ENCODE results near the gene SAMM50. TPM values are rescaled to one million over a fixed set of nuclear protein-coding genes. Genes with fewer than 3 reads are reported as not detected.

SAMM50 gene
- total RNA-seq, 4 donors from 2014 or later: 31.9 to 38.3 (median 32.1) TPM

DNA sequence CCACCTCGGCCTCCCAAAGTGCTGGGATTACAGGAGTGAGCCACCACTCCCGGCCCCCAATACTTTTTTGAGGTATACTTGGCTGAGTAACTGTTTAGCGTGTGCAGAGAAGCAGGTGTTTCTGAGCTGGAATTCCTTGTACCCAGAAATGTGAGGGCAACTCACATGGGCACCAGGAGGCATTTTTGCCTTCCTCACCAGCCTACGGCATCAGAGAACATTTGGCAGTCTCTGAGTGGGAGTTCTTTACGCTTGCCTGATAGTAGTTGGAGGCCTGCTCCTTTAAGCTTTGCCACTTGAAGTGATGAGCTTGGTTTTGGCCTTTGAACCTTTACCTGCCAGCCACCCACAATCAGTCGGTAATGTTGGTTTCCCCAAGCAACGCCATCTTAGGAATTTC is 78.0 kb downstream of the SAMM50 start:
- 92 to 93% methylated on average over 7 of the region's 7 CpGs for WGBS, 2 donors

DNA sequence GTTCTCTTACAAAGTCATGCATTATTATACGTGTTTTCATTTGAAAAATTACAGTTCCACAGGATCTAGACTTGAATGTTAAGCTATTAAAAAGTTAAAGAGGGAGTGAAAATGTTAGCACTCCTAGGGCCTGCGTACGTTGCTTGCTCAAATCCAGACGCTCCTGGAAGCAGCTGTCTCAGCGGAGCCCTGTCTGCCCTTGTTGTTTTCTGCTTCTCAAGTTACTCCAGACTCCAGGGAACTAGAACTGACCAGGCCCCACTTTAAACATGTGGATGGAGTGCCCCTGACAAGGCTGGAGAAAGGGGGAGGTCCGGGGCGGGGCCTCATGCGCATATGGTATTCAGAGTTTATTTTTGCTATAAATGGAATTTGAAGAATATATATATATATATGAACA is 78.5 kb downstream of the SAMM50 start:
- H3K27ac ChIP-seq: no peak overlapping the region
- H3K9me3 ChIP-seq: no peaks in the 10 kb centered on the region
- peaks cover 0 to 25% of the 10 kb centered on the region in 2 donors for H3K4me1 ChIP-seq
- H3K36me3 ChIP-seq: no peaks in the 10 kb centered on the region
- no peaks in the 10 kb centered on the region for H3K27me3 ChIP-seq
- no peak overlapping the region for H3K4me3 ChIP-seq (replicated peaks in 1 of 3)
- intact Hi-C loops (cut with DNase I): no loop called here
- WGBS, 2 donors: 56 to 72% methylated on average over 8 of the region's 8 CpGs
- no peak for TF ChIP-seq POLR2A (IDR thresholded peaks at IDR 0.05)
- TF ChIP-seq, protein P1, sequence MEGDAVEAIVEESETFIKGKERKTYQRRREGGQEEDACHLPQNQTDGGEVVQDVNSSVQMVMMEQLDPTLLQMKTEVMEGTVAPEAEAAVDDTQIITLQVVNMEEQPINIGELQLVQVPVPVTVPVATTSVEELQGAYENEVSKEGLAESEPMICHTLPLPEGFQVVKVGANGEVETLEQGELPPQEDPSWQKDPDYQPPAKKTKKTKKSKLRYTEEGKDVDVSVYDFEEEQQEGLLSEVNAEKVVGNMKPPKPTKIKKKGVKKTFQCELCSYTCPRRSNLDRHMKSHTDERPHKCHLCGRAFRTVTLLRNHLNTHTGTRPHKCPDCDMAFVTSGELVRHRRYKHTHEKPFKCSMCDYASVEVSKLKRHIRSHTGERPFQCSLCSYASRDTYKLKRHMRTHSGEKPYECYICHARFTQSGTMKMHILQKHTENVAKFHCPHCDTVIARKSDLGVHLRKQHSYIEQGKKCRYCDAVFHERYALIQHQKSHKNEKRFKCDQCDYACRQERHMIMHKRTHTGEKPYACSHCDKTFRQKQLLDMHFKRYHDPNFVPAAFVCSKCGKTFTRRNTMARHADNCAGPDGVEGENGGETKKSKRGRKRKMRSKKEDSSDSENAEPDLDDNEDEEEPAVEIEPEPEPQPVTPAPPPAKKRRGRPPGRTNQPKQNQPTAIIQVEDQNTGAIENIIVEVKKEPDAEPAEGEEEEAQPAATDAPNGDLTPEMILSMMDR (IDR thresholded peaks at IDR 0.05): no peak
- no peak for DNase-seq

More for the DNA sequence above, 78.0 kb downstream of the SAMM50 start:
- no peak overlapping the region for H3K4me3 ChIP-seq (replicated peaks in 1 of 3)
- no peak for TF ChIP-seq POLR2A (IDR thresholded peaks at IDR 0.05)
- TF ChIP-seq, protein P1 (IDR thresholded peaks at IDR 0.05): no peak
- H3K27ac ChIP-seq: no peak overlapping the region
- H3K9me3 ChIP-seq: no peaks in the 10 kb centered on the region
- peaks cover 0 to 25% of the 10 kb centered on the region in 2 donors for H3K4me1 ChIP-seq
- no peaks in the 10 kb centered on the region for H3K27me3 ChIP-seq
- DNase-seq: no peak
- no peaks in the 10 kb centered on the region for H3K36me3 ChIP-seq
- intact Hi-C loops (cut with DNase I): no loop called here

DNA sequence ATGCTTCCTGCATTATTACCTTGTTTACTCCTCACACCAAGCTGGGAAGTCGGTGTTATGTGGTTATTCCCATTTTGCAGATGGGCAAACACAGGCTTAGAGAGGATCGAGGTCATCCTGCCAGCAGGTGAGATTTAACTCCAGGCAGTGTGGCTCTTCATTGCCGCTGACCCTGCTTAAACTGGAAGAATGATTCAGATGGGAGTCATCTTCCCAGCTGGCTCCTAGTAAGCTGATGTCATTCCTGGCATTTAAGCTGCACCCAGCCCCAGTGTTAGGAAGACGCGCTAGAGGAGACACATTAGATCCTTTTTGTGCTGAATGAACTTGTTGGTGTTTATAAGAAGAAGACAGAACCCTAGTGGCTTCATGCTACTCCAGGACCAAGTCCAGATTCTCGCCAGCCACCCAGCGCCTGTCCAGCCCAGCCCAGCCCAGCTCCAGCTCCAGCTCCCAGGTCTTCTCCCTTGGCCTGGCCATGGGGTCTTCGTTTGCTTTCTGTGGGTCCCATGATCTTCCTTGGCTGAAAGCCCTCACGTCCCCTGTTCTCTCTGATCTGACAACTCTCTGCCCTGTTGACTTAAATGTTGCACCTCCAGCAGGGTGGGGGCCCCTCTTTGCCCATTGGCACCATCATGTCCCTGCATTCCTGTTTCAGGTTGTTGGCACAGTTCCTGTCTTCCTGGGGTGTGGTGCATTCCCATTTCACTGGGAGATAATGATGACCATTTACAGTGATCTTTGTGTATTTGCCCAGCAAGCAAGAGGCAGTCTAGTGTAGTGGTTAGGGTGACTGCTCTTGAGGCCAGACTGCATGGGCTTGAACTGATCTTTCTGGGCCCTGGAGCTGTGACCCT is 82.5 kb downstream of the SAMM50 start:
- H3K4me3 ChIP-seq (replicated peaks in 1 of 3): no peak overlapping the region
- intact Hi-C loops (cut with DNase I): no loop called here
- no peak for DNase-seq
- TF ChIP-seq, protein P1 (IDR thresholded peaks at IDR 0.05): no peak
- no peak for TF ChIP-seq POLR2A (IDR thresholded peaks at IDR 0.05)
- H3K27me3 ChIP-seq: no peaks in the 10 kb centered on the region
- H3K27ac ChIP-seq: no peak overlapping the region
- no peaks in the 10 kb centered on the region for H3K9me3 ChIP-seq
- 72 to 74% methylated on average over 9 of the region's 9 CpGs for WGBS, 2 donors
- H3K4me1 ChIP-seq: peaks cover 0 to 9% of the 10 kb centered on the region in 2 donors
- no peaks in the 10 kb centered on the region for H3K36me3 ChIP-seq

DNA sequence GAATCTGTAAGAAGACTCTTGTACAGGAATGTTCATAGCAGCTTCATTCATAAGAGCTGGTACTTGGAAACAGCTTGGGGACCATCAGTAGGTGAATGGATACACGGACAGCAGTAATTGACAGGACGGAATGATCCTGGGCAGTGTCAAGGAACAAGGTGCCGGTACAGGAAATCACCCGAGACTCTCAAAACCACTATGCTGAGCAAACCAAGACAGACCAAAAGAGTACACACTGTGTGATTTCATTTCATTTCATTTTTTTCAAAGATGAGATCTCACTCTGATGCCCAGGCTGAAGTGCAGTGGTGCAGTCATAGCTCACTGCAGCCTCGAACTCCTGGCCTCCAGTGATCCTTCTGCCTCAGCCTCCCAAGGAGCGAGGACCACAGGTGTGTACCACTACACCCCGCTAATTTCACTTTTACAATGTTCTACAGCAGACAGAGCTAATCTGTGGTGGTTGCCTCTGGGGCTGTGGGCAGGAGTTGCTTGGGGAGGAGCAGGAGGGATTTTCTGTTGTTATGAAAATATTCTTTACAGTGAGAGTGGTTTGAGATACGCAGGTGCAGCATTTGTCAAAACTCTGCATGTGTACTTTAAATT is 84.4 kb downstream of the SAMM50 start:
- Histone ChIP-seq H3K27me3 (no peaks in the 10 kb centered on the region), H3K4me3 (replicated peaks in 1 of 3) (no peak overlapping the region), H3K9me3 (no peaks in the 10 kb centered on the region), H3K36me3 (no peaks in the 10 kb centered on the region), H3K4me1 (peaks cover 0 to 9% of the 10 kb centered on the region in 2 donors), H3K27ac (no peak overlapping the region)
- intact Hi-C loops (cut with DNase I): no loop called here
- TF ChIP-seq, protein P1 (IDR thresholded peaks at IDR 0.05): no peak
- TF ChIP-seq POLR2A (IDR thresholded peaks at IDR 0.05): no peak
- no peak for DNase-seq
- 89 to 94% methylated on average over 8 of the region's 8 CpGs for WGBS, 2 donors

All from thyroid gland (tissue), 4 donors.